Uterus (tissue), 4 donors: ENCODE measurements around the gene SERTAD1. TPM values are rescaled to one million over a fixed set of nuclear protein-coding genes. Genes with fewer than 3 reads are reported as not detected.
A peak's percentile ranks its signal among the peaks of the same experiment; 100 is the strongest.

Experiments
- DNase-seq, 2 donors: peaks; one replicate each; pipeline ENCODE4 v3.0.0-alpha.2; 2019 to 2020
- H3K27ac ChIP-seq, 2 donors: fragments of 200-600 bp; sonication (generic); 1 replicate in 1 of 2; 2 replicates in 1 of 2; pipeline ENCODE4 v1.5.1; 2016 to 2018
- H3K27me3 ChIP-seq, 2 donors: fragments of 200-600 bp; sonication (generic); one replicate each; pipeline ENCODE4 v1.5.1; 2018 to 2019; ENCODE audit warnings: control low read depth in 1 of 2
- H3K36me3 ChIP-seq, 2 donors: fragments of 200-600 bp; sonication (generic); one replicate each; pipeline ENCODE4 v1.5.1; 2019; ENCODE audit warnings: control low read depth in 1 of 2
- H3K4me1 ChIP-seq, 2 donors: fragments of 200-600 bp; sonication (generic); one replicate each; pipeline ENCODE4 v1.5.1; 2018 to 2019; ENCODE audit warnings: control low read depth in 1 of 2
- H3K4me3 ChIP-seq, 2 donors: fragments of 200-600 bp; sonication (generic); 1 replicate in 1 of 2; 2 replicates in 1 of 2; pipeline ENCODE4 v1.5.1; 2018 to 2019; ENCODE audit warnings: mild to moderate bottlenecking in 1 of 2
- H3K9me3 ChIP-seq, 2 donors: fragments of 200-600 bp; sonication (generic); one replicate each; pipeline ENCODE4 v1.5.1; 2019; ENCODE audit warnings: control low read depth in 1 of 2
- POLR2A ChIP-seq, 2 donors: fragments of 450-650 bp; IDR thresholded peaks; one replicate each; pipeline ENCODE4 v1.6.1; 2016; ENCODE audit warnings: antibody characterized with exemption in 2 of 2, mild to moderate bottlenecking in 1 of 2, moderate library complexity in 1 of 2
- intact Hi-C: fragments of 100-400 bp; cut with DNase I; formaldehyde crosslinking; loops from one replicate; pipeline ENCODE4 v1.15.1; 2023; ENCODE audit warnings: low total_unique reads
- total RNA-seq, 4 donors: library from RNA; depleted of rRNA in 3 of 4; stranded (reverse); fragments of >200 nt in 3 of 4; gene quantifications; one replicate each; pipeline versions ENCODE4 v1.1.0 to v1.2.4, GENCODE V29; 2014 to 2023
- TF ChIP-seq, protein P1 (sequence below), 4 experiments: fragments of 200-600 bp in 2 of 4; fragments of 450-650 bp in 2 of 4; sonication (generic) in 2 of 4; IDR thresholded peaks; one replicate each; pipeline ENCODE4 v1.5.1; 2016 to 2019; ENCODE audit warnings: antibody characterized with exemption in 4 of 4, mild to moderate bottlenecking in 2 of 4, moderate library complexity in 1 of 4
- donor health status: DM: yes; HTN: yes; CAD: no.

The SERTAD1 gene
- total RNA-seq, 4 donors from 2014 or later: 3.1 to 18.4 (median 15.8) TPM

- Histone ChIP-seq H3K27me3 (no peaks in the 10 kb centered on the region), H3K4me3 (no peak overlapping the region), H3K36me3 (no peaks in the 10 kb centered on the region), H3K4me1 (peaks cover 0 to 6% of the 10 kb centered on the region in 2 donors), H3K9me3 (no peaks in the 10 kb centered on the region), H3K27ac (no peak overlapping the region)
- no peak for DNase-seq
- intact Hi-C loops: loop anchor here (10.0 kb wide), 1 partner anchor 136 kb away; the partner anchor contains the start of gene LTBP4
- TF ChIP-seq POLR2A (IDR thresholded peaks at IDR 0.05): no peak
- TF ChIP-seq, protein P1, sequence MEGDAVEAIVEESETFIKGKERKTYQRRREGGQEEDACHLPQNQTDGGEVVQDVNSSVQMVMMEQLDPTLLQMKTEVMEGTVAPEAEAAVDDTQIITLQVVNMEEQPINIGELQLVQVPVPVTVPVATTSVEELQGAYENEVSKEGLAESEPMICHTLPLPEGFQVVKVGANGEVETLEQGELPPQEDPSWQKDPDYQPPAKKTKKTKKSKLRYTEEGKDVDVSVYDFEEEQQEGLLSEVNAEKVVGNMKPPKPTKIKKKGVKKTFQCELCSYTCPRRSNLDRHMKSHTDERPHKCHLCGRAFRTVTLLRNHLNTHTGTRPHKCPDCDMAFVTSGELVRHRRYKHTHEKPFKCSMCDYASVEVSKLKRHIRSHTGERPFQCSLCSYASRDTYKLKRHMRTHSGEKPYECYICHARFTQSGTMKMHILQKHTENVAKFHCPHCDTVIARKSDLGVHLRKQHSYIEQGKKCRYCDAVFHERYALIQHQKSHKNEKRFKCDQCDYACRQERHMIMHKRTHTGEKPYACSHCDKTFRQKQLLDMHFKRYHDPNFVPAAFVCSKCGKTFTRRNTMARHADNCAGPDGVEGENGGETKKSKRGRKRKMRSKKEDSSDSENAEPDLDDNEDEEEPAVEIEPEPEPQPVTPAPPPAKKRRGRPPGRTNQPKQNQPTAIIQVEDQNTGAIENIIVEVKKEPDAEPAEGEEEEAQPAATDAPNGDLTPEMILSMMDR (IDR thresholded peaks at IDR 0.05): no peak
Observed at GRCh38 chr19:40469011-40469410, 43.2 kb upstream of the SERTAD1 start.

DNA sequence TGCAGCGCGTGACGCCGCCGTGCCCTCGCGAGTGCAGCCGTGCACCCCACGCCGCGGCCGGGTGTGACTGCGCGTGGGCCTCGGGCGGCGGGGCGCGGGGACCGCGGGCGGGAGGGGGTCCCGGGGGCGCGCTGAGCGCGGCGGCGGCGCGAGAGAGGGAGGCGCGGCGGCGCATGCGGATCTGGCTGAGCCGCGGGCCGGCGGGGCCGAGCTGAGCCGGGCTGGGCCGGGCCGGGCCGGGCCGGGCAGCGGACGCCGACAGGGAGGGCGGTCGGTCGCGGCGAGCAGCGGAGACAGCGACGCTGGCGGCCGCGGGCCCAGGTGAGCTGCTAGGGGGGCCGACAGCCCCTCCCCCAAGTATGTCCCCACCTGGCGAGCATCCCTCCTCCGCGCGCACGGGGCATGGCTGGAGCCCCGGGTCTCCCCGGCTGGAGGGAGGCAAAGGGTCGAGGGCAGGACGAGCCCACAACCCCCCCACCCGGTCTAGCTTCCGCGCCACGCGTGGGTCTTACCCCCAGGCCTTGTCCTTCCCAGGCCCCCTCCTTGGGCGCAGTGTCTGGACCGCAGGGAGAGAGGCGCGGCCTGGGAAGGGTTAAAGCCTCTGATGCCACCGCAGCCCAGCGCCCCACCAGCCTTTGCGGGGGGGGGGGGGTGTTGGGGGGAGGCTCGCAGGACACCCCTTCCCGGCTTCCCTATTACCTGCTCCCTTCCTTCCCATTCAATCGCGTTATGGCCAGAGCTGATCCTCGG lies 41.4 kb upstream of the SERTAD1 start, which contains the start of gene SPTBN4:
SPTBN4 (plus strand) TSS at position 17 of the 750 bp plus-strand sequence. CDS start 5,621 bp downstream, outside the sequence.
- H3K9me3 ChIP-seq: no peaks in the 10 kb centered on the region
- H3K36me3 ChIP-seq: no peaks in the 10 kb centered on the region
- H3K4me3 ChIP-seq: peak within 1 kb of the TSS; percentile 53 to 84
- intact Hi-C loops: loop anchor here (10.0 kb wide), 1 partner anchor 138 kb away; the partner anchor contains the start of gene LTBP4
- TF ChIP-seq, protein P1 (IDR thresholded peaks at IDR 0.05): no peak
- TF ChIP-seq POLR2A (IDR thresholded peaks at IDR 0.05): no peak
- H3K27ac ChIP-seq: peak within 1 kb of the TSS; percentile 29 to 66
- DNase-seq: peak in 1 of 2 donors; percentile 26
- peaks cover 0 to 6% of the 10 kb centered on the region in 2 donors for H3K4me1 ChIP-seq
- no peaks in the 10 kb centered on the region for H3K27me3 ChIP-seq

GRCh38 chr19:40466219-40466984 lies 40.6 kb upstream of the SERTAD1 start:
- TF ChIP-seq POLR2A (IDR thresholded peaks at IDR 0.05): no peak
- TF ChIP-seq, protein P1 (IDR thresholded peaks at IDR 0.05): no peak
- intact Hi-C loops: loop anchor here (10.0 kb wide), 1 partner anchor 138 kb away; the partner anchor contains the start of gene LTBP4
- H3K9me3 ChIP-seq: no peaks in the 10 kb centered on the region
- peaks cover 0 to 6% of the 10 kb centered on the region in 2 donors for H3K4me1 ChIP-seq
- H3K4me3 ChIP-seq: peak overlapping the region; percentile 53 to 84
- no peaks in the 10 kb centered on the region for H3K36me3 ChIP-seq
- peak; percentile 40 to 48 for DNase-seq
- H3K27ac ChIP-seq: peak overlapping the region; percentile 29 to 66
- H3K27me3 ChIP-seq: no peaks in the 10 kb centered on the region

DNA sequence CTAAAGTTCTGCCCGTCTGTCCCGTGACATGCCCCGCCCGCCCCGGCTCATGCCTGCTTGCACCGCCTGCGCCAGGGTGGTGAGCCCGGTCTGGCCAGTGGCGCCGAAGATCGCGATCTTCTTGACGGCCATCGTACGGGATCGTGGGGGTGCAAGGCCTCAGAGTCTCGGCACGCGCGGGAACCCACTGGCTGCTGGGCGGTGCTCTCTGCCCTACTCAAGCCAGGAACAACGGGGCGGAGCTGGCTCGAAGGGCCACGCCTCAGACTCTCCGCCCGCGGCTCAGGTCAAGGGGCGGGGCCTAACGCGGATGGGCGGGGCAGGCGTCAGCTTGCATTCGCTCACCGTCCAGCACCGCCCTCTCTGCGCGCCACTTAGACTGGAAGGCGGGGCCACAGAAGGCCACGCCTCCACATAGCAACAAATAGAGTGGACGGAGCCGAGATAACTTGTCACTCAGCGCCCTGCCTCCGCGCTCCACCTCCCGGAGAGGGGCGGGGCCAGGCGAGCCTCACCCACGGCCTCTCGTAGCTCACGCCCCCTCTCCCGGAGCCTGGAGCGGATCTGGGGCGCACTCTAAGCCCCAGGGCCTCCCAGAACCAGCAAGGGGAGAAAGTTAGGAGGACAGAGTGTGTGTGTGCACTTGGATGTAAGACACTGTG lies 39.9 kb upstream of the SERTAD1 start, which contains the start of gene BLVRB:
BLVRB (minus strand) TSS at position 189 of the 662 bp plus-strand sequence; CDS start at position 132, 57 bp downstream.
- Histone ChIP-seq H3K27ac (peak within 1 kb of the TSS; percentile 87 to 92), H3K9me3 (no peaks in the 10 kb centered on the region), H3K27me3 (no peaks in the 10 kb centered on the region), H3K4me3 (peak within 1 kb of the TSS; percentile 64 to 84), H3K36me3 (no peaks in the 10 kb centered on the region), H3K4me1 (peaks cover 0 to 6% of the 10 kb centered on the region in 2 donors)
- peak; percentile 99 to 100 for DNase-seq
- intact Hi-C loops: loop anchor here (10.0 kb wide), 1 partner anchor 139 kb away; the partner anchor contains the start of gene LTBP4
- TF ChIP-seq POLR2A (IDR thresholded peaks at IDR 0.05): peak; percentile 91 to 94
- TF ChIP-seq, protein P1 (IDR thresholded peaks at IDR 0.05): peak in 2 of 4 experiments; percentile 20 to 24
